ENCODE results near the gene SYCP2. TPM values are rescaled to one million over a fixed set of nuclear protein-coding genes. Genes with fewer than 3 reads are reported as not detected.

The SYCP2 gene
- polyA plus RNA-seq, 3 donors from 2014 or later = 1.3 to 2.3 (median 1.4) TPM

DNA sequence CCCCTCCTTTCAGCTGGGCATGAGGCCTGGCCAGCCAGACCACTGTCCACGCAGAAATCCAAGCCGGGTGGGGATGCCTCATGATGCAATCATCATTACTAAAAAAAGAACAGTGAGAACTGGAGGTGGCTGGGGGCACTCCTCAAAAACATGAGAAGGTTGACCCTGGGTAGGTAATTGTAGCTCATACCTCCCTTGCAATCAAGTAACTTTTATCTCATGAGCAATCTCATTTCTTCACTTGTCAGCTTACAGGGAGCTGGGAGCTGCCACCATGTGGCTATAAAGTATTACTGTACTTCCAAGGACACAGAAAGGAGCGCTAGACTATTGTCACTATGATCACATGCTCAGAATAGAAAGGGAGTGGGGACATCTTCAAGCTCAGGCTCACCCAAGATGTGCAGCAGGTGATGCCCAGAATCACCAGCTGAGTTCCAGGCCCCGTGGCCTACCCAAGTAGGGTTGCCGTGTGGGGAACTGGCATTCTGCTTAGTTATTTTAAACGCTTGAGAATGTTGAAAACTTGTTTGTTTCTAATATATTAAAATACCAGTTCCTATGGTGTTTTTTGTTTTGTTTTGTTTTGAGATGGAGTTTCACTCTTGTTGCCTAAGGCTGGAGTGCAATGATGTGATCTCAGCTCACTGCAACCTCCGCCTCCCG, 21.8 kb upstream of the SYCP2 start:
- Mint-ChIP-seq H3K27me3 (ENCODE audit: low read depth in 3 of 3) (peaks cover 0 to 2% (median 0%) of the 10 kb centered on the region in 3 donors), H3K9me3 (no peaks in the 10 kb centered on the region), H3K27ac (peak overlapping the region in 1 of 6 donors; percentile 50), H3K4me1 (no peaks in the 10 kb centered on the region), H3K36me3 (peaks cover 0 to 9% (median 6%) of the 10 kb centered on the region in 3 donors), H3K4me3 (no peak overlapping the region)
- no peak for DNase-seq

DNA sequence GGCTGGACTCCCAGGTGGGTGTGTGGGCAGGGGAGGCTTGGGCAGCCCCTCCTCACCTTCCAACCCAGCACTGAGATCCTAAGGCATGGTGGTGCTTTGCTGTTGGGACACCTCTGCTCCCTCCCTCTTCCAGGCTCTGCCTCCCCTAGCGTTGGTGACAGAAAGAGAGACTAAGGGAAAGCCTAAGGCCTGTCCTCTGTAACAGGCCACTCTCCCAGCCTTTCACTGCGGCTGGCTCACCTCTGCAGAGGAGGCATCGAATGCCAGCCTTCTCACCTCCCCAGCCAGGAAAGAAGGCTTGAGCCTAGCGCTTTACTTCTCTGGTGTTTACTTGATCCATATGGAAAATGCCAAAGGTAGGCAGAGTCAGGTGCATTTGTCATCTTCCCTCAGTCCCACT, 21.3 kb upstream of the SYCP2 start:
- H3K4me1 Mint-ChIP-seq = no peaks in the 10 kb centered on the region
- peak overlapping the region in 1 of 6 donors; percentile 50 for H3K27ac Mint-ChIP-seq
- peaks cover 0 to 4% (median 3%) of the 10 kb centered on the region in 3 donors for H3K36me3 Mint-ChIP-seq
- peaks cover 0 to 2% (median 0%) of the 10 kb centered on the region in 3 donors for H3K27me3 Mint-ChIP-seq (ENCODE audit: low read depth in 3 of 3)
- no peak for DNase-seq
- no peak overlapping the region for H3K4me3 Mint-ChIP-seq
- H3K9me3 Mint-ChIP-seq = no peaks in the 10 kb centered on the region

DNA sequence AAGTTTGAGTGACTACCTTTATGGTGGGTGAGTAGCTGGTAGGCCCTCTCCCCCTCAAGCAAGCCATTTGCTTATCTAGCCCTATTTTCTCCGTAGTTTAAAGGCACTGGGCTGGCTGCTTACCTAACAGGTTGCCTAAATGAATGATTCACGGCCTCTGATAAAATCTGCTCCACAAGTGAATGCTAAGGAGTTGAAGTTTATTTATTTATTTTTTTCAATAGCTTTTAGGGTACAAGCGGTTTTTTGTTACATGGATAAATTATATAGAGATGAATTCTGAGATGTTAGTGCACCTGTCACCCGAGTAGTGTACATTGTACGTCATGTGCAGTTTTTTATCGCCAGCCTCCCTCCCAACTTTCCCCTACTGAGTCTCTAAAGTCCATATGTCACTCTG, 16.5 kb upstream of the SYCP2 start:
- no peak for DNase-seq
- no peak overlapping the region for H3K4me3 Mint-ChIP-seq
- H3K27me3 Mint-ChIP-seq (ENCODE audit: low read depth in 3 of 3) = no peaks in the 10 kb centered on the region
- H3K4me1 Mint-ChIP-seq = peaks cover 11 to 19% of the 10 kb centered on the region in 2 donors
- no peaks in the 10 kb centered on the region for H3K9me3 Mint-ChIP-seq
- peak overlapping the region in 3 of 6 donors; percentile 30 to 53 (median 34) for H3K27ac Mint-ChIP-seq
- H3K36me3 Mint-ChIP-seq = peaks cover 0 to 13% (median 3%) of the 10 kb centered on the region in 3 donors

DNA sequence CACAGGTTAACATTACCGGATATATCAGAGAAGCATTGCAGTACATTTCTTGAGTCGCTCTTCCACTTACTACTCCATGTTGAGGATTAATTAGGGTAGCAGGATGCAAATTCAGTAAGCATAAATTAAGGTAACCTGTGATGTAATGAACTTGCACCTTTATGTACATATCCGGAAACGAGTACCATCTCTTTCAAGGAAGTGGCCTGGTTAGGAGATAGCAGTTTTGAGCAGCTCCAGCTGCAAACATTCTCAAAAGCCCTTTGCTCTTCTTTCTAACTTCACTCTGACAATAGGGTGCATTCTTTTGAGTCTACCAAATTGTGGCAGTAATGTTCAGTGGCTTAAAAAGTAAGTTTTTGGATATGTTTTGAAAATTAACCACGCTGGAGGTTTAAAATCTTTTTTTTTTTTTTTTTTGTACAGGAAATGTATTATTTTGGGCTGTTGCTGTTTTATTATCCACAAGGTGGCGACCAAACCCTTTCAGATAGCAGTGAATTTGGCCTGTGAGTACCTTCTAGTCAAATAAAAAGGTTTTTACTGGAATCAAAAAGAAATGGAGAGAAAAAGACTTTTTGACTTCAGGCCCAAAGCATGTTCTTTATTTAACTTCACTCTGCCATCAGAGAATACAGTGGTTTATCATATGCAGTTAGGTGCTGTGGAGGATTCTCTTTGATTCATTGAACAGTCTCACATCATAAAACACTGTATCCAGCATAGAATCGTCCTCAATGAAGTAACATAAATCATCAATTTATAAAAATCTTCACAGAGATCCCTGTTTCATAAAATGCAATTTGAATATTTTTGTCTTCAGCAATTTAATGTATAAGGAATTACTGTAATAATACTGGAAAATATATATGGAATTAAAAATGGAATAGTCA, 15.6 kb upstream of the SYCP2 start:
- Mint-ChIP-seq H3K27me3 (ENCODE audit: low read depth in 3 of 3) (no peaks in the 10 kb centered on the region), H3K4me1 (peaks cover 12 to 19% of the 10 kb centered on the region in 2 donors), H3K9me3 (no peaks in the 10 kb centered on the region), H3K4me3 (peak overlapping the region; percentile 26 to 72 (median 65)), H3K36me3 (peaks cover 8 to 21% (median 10%) of the 10 kb centered on the region in 3 donors), H3K27ac (peak overlapping the region; percentile 54 to 94 (median 90))
- DNase-seq = peak; percentile 53 to 58 (median 56)

DNA sequence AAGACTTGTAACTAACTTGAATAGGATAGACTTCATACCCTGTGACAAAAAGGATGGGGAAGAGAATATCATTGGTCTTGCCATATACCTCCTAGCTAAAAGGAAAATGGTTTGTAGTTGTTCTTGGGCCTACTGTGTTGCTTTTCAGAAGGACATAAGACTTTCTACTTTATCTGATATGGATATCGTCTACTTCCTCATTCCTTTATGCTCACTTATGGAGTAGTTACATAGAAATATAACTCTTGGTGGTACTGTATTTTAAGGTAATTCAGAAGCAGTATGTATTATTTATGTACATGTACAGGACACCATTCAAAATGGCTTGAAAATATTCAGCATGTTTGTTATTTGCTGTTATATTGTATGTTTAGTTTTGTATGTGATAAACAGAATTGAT, 14.8 kb upstream of the SYCP2 start:
- Mint-ChIP-seq H3K27me3 (ENCODE audit: low read depth in 3 of 3) (no peaks in the 10 kb centered on the region), H3K4me1 (peaks cover 12 to 19% of the 10 kb centered on the region in 2 donors), H3K4me3 (no peak overlapping the region), H3K36me3 (peaks cover 9 to 25% (median 15%) of the 10 kb centered on the region in 3 donors), H3K9me3 (no peaks in the 10 kb centered on the region), H3K27ac (peak overlapping the region in 5 of 6 donors; percentile 45 to 92 (median 64))
- no peak for DNase-seq

DNA sequence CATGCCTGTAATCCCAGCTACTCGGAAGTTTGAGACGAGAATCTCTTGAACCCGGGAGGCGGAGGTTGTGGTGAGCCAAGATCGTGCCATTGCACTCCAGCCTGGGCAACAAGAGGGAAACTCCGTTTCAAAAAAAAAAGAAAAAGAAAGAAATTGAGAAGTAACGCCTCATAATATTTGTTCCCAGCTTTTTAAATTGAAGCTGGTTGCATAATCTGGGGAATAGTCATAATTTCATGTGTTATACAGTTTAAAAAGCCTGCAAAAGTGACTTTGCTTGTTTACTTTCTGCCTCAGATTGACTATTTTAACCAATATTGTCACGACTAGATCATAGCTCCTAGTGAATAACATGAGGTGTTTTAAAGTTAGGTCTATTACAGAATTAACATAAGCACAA, 13.9 kb upstream of the SYCP2 start:
- peaks cover 12 to 20% of the 10 kb centered on the region in 2 donors for H3K4me1 Mint-ChIP-seq
- no peaks in the 10 kb centered on the region for H3K9me3 Mint-ChIP-seq
- H3K27ac Mint-ChIP-seq = no peak overlapping the region
- DNase-seq = no peak
- no peaks in the 10 kb centered on the region for H3K27me3 Mint-ChIP-seq (ENCODE audit: low read depth in 3 of 3)
- H3K4me3 Mint-ChIP-seq = no peak overlapping the region
- H3K36me3 Mint-ChIP-seq = peaks cover 9 to 24% (median 17%) of the 10 kb centered on the region in 3 donors

DNA sequence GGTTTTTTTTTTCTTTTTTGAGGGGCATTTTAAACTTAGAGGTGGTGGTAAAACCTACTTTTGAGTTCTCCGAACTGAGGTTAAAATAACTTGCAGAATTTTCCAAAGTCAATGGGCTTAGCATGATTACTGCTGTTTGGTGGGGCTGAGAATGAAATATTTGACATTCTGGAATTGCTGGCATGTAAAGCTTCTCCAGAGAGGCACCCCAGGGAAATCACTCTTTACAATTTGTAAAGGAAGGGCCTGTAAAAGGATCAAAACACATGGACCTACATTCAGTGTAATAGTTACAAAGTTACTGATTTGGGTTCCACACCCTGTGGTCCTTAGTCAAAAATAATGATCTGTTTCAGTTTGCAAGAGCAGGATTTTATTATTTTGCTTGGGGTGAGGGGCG, 12.3 kb upstream of the SYCP2 start:
- H3K4me1 Mint-ChIP-seq = peaks cover 21 to 36% of the 10 kb centered on the region in 2 donors
- no peak for DNase-seq
- H3K27me3 Mint-ChIP-seq (ENCODE audit: low read depth in 3 of 3) = peaks cover 0 to 3% (median 0%) of the 10 kb centered on the region in 3 donors
- H3K9me3 Mint-ChIP-seq = no peaks in the 10 kb centered on the region
- peaks cover 9 to 24% (median 15%) of the 10 kb centered on the region in 3 donors for H3K36me3 Mint-ChIP-seq
- no peak overlapping the region for H3K4me3 Mint-ChIP-seq
- H3K27ac Mint-ChIP-seq = no peak overlapping the region

DNA sequence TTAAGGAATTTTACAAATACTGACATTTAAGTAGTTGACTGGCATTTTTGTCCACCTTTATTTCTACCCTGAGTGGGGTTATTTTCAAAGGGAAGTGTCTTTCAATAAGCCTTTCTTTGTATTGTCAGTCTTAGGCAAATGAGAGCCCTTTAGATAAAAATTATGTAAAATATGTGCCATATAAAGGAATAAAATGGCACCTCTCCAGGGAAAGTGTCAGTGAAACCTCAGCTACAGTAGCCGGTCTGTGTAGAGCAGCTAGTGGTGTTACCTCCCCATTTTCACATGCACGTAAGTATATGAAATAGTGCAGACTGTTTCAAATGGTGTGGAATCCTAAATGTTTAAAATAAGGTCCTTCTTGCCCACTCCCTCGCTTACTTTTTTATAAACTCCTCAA, 11.7 kb upstream of the SYCP2 start:
- peaks cover 25 to 42% of the 10 kb centered on the region in 2 donors for H3K4me1 Mint-ChIP-seq
- H3K4me3 Mint-ChIP-seq = no peak overlapping the region
- DNase-seq = no peak
- H3K27ac Mint-ChIP-seq = no peak overlapping the region
- no peaks in the 10 kb centered on the region for H3K9me3 Mint-ChIP-seq
- H3K36me3 Mint-ChIP-seq = peaks cover 9 to 24% (median 15%) of the 10 kb centered on the region in 3 donors
- peaks cover 0 to 5% (median 0%) of the 10 kb centered on the region in 3 donors for H3K27me3 Mint-ChIP-seq (ENCODE audit: low read depth in 3 of 3)

DNA sequence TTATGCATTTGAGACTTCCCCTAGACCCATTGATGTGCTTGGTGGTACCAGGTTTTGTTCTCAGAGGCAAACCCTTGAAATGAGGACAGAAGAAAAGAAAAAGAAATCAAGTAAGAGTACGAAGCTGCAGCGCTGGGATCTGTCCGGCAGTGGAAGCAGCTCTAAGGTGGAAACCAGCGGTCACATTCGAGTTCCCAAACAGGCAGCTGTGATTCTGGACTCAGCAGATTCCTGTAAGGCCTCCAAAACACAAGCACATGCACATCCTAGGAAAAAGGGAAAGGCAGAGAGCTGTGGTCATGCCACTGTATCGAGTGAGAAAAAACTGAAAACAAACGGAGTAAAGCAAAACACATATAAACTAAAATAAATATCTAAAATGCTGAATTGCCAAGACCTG, 11.3 kb upstream of the SYCP2 start:
- Mint-ChIP-seq H3K36me3 (peaks cover 9 to 24% (median 15%) of the 10 kb centered on the region in 3 donors), H3K4me3 (no peak overlapping the region), H3K9me3 (no peaks in the 10 kb centered on the region), H3K27ac (no peak overlapping the region), H3K27me3 (ENCODE audit: low read depth in 3 of 3) (peaks cover 0 to 5% (median 3%) of the 10 kb centered on the region in 3 donors), H3K4me1 (peaks cover 28 to 46% of the 10 kb centered on the region in 2 donors)
- DNase-seq = no peak

DNA sequence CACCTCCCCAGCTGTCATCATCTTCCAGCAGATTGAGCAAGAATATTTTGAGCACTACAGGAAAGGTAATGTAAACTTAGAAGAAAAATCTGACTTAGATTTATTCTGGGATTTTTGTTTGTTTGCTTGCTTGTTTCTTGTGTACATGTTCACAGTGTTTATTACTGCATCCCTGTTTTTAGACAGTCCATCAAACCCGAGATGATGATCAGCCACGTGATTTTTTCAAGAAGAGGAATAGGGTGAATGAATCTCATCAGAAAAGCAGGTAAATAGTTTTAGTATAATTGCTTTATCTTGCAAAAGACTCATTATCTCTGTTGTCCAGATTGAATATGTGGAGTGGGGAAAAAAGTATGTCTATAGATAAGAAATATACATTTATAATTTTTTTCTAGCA, 8.8 kb upstream of the SYCP2 start:
- Mint-ChIP-seq H3K27me3 (ENCODE audit: low read depth in 3 of 3) (peaks cover 3 to 10% (median 7%) of the 10 kb centered on the region in 3 donors), H3K4me1 (peaks cover 31 to 51% of the 10 kb centered on the region in 2 donors), H3K36me3 (peaks cover 9 to 24% (median 15%) of the 10 kb centered on the region in 3 donors), H3K4me3 (peak overlapping the region in 2 of 5 donors; percentile 4 to 33), H3K9me3 (no peaks in the 10 kb centered on the region), H3K27ac (peak overlapping the region in 1 of 6 donors; percentile 40)
- DNase-seq = no peak

DNA sequence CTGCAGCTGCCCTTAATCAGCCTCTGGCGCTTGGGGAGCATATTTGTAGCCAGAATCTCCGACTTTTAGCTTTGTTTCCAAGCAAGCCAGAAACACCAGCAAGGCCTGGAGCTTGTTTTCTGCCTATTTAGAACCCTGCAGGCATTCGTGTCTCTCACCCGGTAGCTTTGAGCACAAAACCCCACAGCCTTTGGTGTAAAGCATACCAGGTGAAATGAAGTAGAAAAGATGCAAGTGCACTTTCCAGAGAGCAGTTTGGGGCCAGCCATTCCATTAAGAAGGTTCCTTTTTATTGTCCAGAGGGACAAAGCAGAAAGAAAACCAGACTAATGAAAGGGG, 7.5 kb upstream of the SYCP2 start:
- DNase-seq = no peak
- Mint-ChIP-seq H3K4me1 (peaks cover 33 to 58% of the 10 kb centered on the region in 2 donors), H3K27me3 (ENCODE audit: low read depth in 3 of 3) (peaks cover 3 to 10% (median 7%) of the 10 kb centered on the region in 3 donors), H3K27ac (peak overlapping the region; percentile 95 to 99 (median 98)), H3K9me3 (no peaks in the 10 kb centered on the region), H3K36me3 (peaks cover 9 to 22% (median 15%) of the 10 kb centered on the region in 3 donors), H3K4me3 (peak overlapping the region; percentile 92 to 99 (median 97))

DNA sequence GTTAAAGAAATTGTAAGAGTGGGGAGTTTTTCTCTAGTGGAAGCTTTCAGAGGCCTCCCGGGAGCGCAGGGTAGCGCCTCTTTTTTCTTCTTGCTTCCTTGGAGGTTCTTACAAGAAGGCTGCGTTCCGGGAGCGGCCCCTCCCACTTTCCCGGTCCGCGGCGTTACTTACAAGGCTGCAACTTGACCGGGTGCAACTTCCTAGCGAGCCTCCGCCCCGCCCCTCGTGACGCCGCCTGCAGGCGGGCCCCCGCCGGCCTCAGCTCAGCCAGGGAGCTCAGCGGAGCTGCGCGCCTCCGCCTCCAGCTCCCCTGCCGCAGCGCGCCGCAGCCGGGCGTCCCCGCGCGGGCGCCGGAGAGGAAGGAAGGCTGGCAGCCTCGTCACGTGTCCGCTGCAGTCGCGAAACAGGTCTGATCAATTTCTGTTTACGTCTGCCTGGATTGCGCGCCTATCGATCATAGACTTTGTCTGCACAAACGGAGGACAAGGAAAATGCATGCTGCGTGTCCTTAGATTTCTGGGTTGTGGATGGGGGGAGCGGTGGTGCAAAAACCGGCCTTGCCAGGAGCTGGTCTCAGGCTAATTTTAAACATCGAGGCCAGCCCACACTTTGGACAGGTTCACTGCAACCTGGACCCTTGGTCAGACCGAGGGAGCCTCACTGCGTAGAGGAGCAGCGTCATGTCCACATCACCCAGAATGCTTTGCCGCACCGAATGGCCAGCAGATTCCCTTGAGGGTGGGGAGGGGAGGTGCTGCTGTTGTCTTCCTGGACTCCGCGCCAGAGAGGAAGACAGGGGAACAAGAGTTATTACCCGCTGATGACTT, 6.9 kb upstream of the SYCP2 start, which contains the start of the genes FAM217B and PPP1R3D:
FAM217B (plus strand) TSS at position 261 of the 827 bp plus-strand sequence. CDS start 3,555 bp downstream, outside the sequence.
PPP1R3D (minus strand) TSS at position 177 of the 827 bp plus-strand sequence. CDS start 374 bp downstream, outside the sequence.
- peaks cover 9 to 16% (median 15%) of the 10 kb centered on the region in 3 donors for H3K36me3 Mint-ChIP-seq
- peak; percentile 88 to 89 (median 89) for DNase-seq
- peak within 1 kb of the TSS; percentile 95 to 99 (median 98) for H3K27ac Mint-ChIP-seq
- H3K9me3 Mint-ChIP-seq = no peaks in the 10 kb centered on the region
- peaks cover 3 to 10% (median 7%) of the 10 kb centered on the region in 3 donors for H3K27me3 Mint-ChIP-seq (ENCODE audit: low read depth in 3 of 3)
- peak within 1 kb of the TSS; percentile 92 to 99 (median 97) for H3K4me3 Mint-ChIP-seq
- peaks cover 33 to 64% of the 10 kb centered on the region in 2 donors for H3K4me1 Mint-ChIP-seq

DNA sequence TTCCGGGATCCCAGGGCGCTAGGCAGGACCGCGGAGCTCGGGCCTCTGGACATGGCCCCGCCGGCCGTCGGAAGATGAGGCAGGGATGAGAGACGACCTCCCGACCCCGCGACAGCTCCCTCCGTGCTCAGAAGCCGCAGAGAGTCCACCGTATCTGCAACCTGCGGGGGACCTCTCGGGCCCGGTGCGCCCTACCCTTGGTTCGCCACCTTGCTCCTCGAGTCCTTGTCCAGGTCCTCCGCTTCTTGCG, 6.4 kb upstream of the SYCP2 start:
- Mint-ChIP-seq H3K36me3 (peaks cover 8 to 14% (median 14%) of the 10 kb centered on the region in 3 donors), H3K4me1 (peaks cover 35 to 69% of the 10 kb centered on the region in 2 donors), H3K27me3 (ENCODE audit: low read depth in 3 of 3) (peaks cover 3 to 10% (median 7%) of the 10 kb centered on the region in 3 donors), H3K27ac (peak overlapping the region; percentile 81 to 98 (median 90)), H3K9me3 (no peaks in the 10 kb centered on the region), H3K4me3 (peak overlapping the region; percentile 91 to 98 (median 95))
- no peak for DNase-seq

All from immature natural killer cell (primary cell).